Subcutaneous adipose tissue (tissue), 4 donors: Measurements from ENCODE around the gene MON2. TPM values are rescaled to one million over a fixed set of nuclear protein-coding genes. Genes with fewer than 3 reads are reported as not detected.

Experiments
- total RNA-seq, 4 donors: library from RNA; depleted of rRNA; stranded (reverse); fragments of >200 nt; gene quantifications; one replicate each; pipeline ENCODE4 v1.1.0, GENCODE V29; 2016
- TF ChIP-seq, protein P1 (sequence below): fragments of 450-650 bp; IDR thresholded peaks from one replicate; pipeline ENCODE4 v1.5.1; 2016; ENCODE audit warnings: low read depth, mild to moderate bottlenecking, control low read depth, antibody characterized with exemption, moderate library complexity

MON2 gene
- total RNA-seq, 4 donors from 2014 or later, result 87.2 to 150 (median 101) TPM

DNA sequence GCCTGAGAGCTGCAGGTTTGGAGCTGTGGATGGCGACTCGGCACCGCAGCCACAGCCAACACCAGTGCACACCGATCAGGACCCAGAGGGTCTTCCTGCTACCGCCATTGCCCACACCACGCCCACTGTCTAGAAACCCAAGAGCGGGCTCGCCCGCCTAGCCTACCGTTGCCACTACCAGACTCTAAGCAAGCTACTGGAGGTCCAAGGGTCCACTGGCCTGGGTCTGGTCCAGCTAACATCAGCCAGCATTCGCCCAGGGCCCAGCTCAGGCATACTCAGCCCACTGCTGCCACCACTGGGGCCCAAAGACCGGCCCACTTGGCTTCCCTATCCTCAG is 30.5 kb upstream of the MON2 start:
- TF ChIP-seq, protein P1, sequence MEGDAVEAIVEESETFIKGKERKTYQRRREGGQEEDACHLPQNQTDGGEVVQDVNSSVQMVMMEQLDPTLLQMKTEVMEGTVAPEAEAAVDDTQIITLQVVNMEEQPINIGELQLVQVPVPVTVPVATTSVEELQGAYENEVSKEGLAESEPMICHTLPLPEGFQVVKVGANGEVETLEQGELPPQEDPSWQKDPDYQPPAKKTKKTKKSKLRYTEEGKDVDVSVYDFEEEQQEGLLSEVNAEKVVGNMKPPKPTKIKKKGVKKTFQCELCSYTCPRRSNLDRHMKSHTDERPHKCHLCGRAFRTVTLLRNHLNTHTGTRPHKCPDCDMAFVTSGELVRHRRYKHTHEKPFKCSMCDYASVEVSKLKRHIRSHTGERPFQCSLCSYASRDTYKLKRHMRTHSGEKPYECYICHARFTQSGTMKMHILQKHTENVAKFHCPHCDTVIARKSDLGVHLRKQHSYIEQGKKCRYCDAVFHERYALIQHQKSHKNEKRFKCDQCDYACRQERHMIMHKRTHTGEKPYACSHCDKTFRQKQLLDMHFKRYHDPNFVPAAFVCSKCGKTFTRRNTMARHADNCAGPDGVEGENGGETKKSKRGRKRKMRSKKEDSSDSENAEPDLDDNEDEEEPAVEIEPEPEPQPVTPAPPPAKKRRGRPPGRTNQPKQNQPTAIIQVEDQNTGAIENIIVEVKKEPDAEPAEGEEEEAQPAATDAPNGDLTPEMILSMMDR, result no peak

DNA sequence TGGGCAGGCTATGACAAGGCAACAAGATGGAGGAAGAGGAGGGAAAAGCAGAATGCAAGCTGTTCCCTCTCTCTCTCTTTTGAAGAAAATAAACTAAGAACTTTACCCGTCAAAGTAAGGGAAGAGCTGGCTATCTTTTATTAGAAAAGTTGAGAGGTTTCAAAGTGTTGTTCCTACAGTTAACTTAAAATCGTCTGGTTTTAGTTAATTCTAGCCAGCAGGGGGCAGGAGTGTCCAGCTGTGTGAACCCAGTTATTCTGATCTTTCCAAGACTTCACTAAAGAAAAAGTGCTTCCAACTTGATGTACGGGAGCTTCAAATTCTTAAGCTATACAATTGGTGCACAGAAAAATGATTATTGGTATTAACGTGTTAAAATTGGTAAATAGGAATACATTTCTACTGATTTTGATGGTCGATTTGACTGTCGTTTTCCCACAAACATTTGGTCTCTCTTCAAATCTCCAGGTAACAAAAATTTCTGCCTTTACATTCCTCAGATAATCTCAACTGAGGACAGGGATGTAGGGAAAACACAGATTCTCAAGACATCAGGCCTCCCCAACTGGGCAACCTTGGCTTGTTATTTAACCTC is 28.4 kb upstream of the MON2 start:
- TF ChIP-seq, protein P1, result no peak

DNA sequence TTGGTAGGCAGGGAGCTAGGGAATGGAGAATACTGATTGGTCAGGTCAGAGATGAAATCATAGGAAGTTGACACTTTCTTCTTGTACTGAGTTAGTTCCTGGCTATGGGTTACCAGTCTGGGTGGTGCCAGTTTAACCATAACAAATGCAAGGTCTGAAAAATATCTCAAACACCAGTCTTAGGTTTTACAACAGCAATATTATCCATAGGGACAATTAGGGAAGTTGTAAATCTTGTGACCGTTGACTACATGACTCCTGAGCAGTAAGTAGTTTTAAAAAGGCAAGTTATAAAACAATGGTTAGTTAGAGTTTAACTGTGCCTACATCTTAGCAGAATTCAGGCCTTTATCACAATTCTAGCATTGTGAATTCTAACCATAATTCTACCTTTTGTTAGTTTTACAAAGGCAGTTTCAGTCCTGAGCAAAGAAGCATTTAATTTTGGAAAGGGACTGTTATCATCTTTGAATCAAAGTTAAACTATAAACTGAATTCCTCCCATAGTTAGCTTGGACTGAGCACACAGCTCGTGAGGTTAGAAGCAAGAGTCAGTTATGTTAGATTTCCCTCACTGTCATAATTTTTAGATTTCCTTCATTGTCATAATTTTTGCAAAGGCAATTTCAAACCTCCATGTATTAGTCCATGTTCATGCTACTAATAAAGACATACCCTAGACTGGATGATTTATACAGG is 19.7 kb upstream of the MON2 start:
- TF ChIP-seq, protein P1, result no peak

DNA sequence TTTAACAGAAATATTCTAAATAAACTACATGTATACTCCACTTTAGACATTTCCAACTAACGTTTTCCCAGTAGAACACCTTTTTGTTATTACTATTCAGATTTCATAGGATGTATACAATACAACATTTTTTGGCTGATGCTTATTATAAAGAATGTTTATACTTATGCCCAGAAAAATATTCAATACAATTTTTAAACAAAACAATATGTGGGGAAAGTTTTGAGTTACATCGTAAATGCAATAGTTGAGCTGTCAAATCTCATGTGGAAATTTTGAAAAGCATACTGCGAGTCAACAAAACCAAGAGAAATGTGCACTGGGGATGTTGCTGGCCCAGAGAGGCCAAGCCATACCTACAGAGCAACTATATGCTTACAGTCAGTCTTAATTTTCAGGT is 18.2 kb upstream of the MON2 start:
- TF ChIP-seq, protein P1, result no peak

DNA sequence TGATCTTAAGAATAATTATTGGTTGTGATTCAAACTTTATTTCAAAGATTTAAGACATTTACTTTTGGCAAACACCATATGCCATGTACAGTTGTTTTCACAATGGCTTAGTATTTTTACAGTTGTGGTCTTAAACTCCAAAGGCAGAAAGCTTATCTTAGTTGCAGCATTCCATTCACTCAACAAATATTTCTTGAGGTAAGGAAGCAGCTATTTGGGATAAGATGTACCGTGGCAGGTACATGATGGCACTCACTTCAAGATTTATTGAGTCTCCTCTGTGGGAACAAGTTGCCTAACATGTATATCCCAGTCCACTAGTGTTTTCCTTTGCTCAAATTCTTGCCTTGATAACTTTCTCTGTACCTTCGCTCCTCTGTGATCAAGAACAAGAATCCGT is 8.0 kb upstream of the MON2 start:
- TF ChIP-seq, protein P1, result no peak

DNA sequence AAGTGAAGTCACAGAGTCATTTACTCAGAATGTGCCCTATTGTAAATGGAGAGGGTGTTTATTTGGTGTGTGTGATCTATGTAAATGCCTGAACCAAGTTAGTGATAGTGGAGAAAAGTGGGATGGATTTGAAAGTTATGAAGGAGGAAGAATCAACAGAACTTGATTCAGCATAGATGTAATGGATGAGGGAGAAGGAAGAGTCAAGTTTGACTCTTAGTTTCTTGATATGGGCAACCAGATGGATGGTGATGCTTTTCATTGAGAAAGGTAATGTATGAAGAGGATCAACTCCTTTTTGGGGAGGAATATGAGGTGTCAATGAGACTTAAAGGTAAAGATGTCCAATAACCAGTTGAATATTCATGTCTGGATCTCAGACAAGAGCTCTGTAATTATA is 6.7 kb upstream of the MON2 start:
- TF ChIP-seq, protein P1, result no peak

DNA sequence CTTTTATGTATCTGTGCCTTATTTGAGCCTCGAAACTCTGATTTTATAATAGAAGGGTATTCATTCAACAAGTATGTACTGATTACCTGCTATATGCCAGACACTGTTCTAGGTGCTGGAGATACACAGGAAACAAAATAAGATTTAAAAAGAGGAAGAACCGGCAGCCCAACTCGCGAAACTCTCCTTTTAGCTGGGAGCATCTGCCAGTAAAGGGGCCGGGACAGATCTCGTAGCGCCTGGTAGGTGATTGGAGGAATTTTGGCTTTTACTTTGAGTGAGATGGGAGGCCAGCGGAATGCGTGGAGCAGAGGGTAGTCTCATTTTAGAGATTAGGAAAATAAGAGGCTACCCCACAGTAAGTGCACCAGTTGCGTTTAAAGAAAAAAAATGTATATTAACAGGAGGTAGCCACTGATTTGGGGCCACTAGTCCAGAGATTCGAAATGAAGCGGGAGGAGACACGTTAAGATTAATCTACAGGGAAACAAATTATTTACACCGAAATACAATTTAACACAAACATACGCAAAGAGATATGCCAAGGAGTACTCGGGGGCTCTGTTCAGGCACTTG is 520 bp upstream of the MON2 start:
- TF ChIP-seq, protein P1, result no peak
